Progenitor cell of endocrine pancreas (in vitro differentiated cells): ENCODE results near the gene RHBDF1. TPM values are rescaled to one million over a fixed set of nuclear protein-coding genes. Genes with fewer than 3 reads are reported as not detected.

Source experiments
- DNase-seq: peaks from one replicate; pipeline ENCODE4 v3.0.0; 2021; ENCODE audit warnings: low spot score; ENCODE audit not compliant: unreplicated experiment
- H3K27ac Mint-ChIP-seq: 2 replicates; pipeline ENCODE4 v1.8.0; 2021; ENCODE audit warnings: mild to moderate bottlenecking, moderate library complexity, mixed read lengths
- H3K27me3 Mint-ChIP-seq: 2 replicates; pipeline ENCODE4 v1.8.0; 2021; ENCODE audit warnings: mixed read lengths
- H3K36me3 Mint-ChIP-seq: 2 replicates; pipeline ENCODE4 v1.8.0; 2022; ENCODE audit warnings: mixed read lengths; ENCODE audit not compliant: insufficient read depth
- H3K4me1 Mint-ChIP-seq: 2 replicates; pipeline ENCODE4 v1.8.0; 2021; ENCODE audit warnings: low read depth, mixed read lengths
- H3K4me3 Mint-ChIP-seq: 2 replicates; pipeline ENCODE4 v1.8.0; 2021; ENCODE audit warnings: low read depth, mild to moderate bottlenecking, moderate library complexity, mixed read lengths
- H3K9me3 Mint-ChIP-seq: 2 replicates; pipeline ENCODE4 v1.8.0; 2021; ENCODE audit warnings: low read depth, mixed read lengths
- CTCF ChIP-seq: fragments of 200-600 bp; sonication (generic); IDR thresholded peaks from one replicate; pipeline ENCODE4 v1.5.0; 2021; ENCODE audit warnings: antibody characterized with exemption, mild to moderate bottlenecking; ENCODE audit not compliant: unreplicated experiment
- total RNA-seq: library from RNA; stranded (reverse); gene quantifications from 2 replicates; pipeline ENCODE4 v1.2.1, GENCODE V29; 2021

Gene RHBDF1
- total RNA-seq, 1 donor from 2014 or later: 51.3 TPM

DNA sequence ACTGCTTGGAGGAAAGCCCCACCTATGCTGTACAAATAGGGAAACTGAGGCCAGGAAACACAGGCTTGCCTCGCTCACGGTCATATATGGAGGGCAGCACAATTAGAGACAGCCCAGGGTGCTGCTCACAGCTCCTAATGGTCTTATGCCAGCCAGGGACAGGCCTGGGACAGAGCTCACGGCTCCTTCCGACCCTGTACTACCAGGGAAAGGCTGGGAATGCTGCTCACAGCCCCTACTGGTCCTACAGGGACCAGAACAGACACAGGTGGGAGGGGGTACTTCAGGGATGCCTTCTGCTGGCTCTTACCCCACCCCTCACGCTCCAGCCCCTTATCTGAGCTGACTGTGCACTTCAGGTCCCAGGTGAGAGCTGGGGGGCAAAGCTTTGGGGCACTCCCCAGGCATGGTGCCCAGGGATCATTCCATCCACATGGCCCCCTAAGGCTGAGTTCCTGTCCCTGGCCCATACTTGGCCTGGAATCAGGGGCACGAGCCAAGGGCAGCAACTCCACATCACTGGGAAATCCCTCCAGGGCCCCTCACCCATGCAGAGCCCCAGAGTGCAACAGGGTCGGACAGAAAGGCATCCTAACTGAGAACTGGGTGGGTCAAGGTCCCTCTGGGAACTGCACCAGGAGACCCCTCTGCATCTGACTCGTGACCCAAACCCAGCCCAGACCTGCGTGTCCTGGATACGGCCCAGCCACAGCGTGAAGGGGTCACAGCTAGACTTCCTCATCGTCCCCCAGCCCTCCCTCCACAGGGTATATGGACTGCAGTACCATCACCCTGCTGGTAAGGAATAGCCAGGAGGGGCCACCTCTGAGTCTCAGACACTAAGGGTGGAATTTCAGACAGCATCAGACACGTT, 5.9 kb downstream of the RHBDF1 start:
- H3K4me1 Mint-ChIP-seq: peaks cover 4% of the 10 kb centered on the region
- H3K27ac Mint-ChIP-seq: no peak overlapping the region
- no peak overlapping the region for H3K4me3 Mint-ChIP-seq
- peaks cover 2% of the 10 kb centered on the region for H3K36me3 Mint-ChIP-seq
- no peaks in the 10 kb centered on the region for H3K27me3 Mint-ChIP-seq
- TF ChIP-seq CTCF: no peak
- H3K9me3 Mint-ChIP-seq: no peaks in the 10 kb centered on the region
- no peak for DNase-seq

DNA sequence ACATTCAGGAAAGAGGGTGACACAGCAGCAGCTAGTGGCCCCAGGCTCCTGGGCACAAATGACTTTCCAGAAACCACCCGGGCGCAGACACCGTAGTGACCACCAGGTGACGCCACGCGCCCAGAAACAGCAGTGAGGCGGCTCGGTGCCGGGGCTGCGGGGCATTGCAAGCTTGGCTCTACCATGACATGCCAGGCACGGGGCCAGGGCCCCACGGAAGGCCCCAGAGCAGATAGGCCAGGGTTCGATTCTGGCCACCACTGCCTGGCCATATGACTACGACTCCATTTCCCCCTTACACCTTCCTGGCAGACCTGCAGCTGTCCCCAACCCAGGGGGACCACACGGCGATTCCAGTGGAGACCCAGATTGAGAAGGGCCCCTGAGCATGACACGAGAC, 6.7 kb downstream of the RHBDF1 start:
- TF ChIP-seq CTCF: peak; percentile 91
- DNase-seq: peak; percentile 78
- no peak overlapping the region for H3K27ac Mint-ChIP-seq
- H3K4me1 Mint-ChIP-seq: peaks cover under 1% of the 10 kb centered on the region
- H3K4me3 Mint-ChIP-seq: no peak overlapping the region
- H3K9me3 Mint-ChIP-seq: no peaks in the 10 kb centered on the region
- H3K36me3 Mint-ChIP-seq: peaks cover 3% of the 10 kb centered on the region
- no peaks in the 10 kb centered on the region for H3K27me3 Mint-ChIP-seq

- no peaks in the 10 kb centered on the region for H3K27me3 Mint-ChIP-seq
- no peaks in the 10 kb centered on the region for H3K4me1 Mint-ChIP-seq
- H3K27ac Mint-ChIP-seq: no peak overlapping the region
- H3K36me3 Mint-ChIP-seq: peaks cover 8% of the 10 kb centered on the region
- H3K4me3 Mint-ChIP-seq: no peak overlapping the region
- DNase-seq: no peak
- H3K9me3 Mint-ChIP-seq: no peaks in the 10 kb centered on the region
- no peak for TF ChIP-seq CTCF
These were observed 7.5 kb downstream of the RHBDF1 start for GRCh38 chr16:64914-65255.

GRCh38 chr16:63998-64913, 8.2 kb downstream of the RHBDF1 start:
- no peak for TF ChIP-seq CTCF
- Mint-ChIP-seq H3K4me1 (no peaks in the 10 kb centered on the region), H3K4me3 (no peak overlapping the region), H3K9me3 (no peaks in the 10 kb centered on the region), H3K27ac (no peak overlapping the region), H3K27me3 (no peaks in the 10 kb centered on the region), H3K36me3 (peaks cover 8% of the 10 kb centered on the region)
- no peak for DNase-seq

DNA sequence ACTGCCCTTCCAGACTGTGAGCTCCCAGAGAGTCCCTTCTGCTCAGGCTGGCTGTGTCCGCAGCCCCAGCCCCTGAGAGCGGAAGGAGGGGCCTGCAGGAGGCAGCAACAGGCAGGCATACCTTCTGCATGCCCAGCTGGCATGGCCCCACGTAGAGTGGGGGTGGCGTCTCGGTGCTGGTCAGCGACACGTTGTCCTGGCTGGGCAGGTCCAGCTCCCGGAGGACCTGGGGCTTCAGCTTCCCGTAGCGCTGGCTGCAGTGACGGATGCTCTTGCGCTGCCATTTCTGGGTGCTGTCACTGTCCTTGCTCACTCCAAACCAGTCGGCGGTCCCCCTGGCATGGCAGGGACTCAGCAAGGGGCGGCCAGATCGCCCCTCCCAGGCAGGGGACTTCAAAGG, 9.0 kb downstream of the RHBDF1 start:
- peaks cover 8% of the 10 kb centered on the region for H3K36me3 Mint-ChIP-seq
- no peaks in the 10 kb centered on the region for H3K9me3 Mint-ChIP-seq
- H3K27ac Mint-ChIP-seq: no peak overlapping the region
- H3K27me3 Mint-ChIP-seq: no peaks in the 10 kb centered on the region
- no peak for DNase-seq
- H3K4me3 Mint-ChIP-seq: no peak overlapping the region
- H3K4me1 Mint-ChIP-seq: no peaks in the 10 kb centered on the region
- no peak for TF ChIP-seq CTCF
